NCI-H2196 (cell line): ENCODE data around the gene OSBPL2.

ENCODE experiments used
- DNase-seq: peaks from one replicate; lab custom pipeline; 2025; ENCODE audit not compliant: unreplicated experiment; lab: John Stamatoyannopoulos, UW

The OSBPL2 gene

DNA sequence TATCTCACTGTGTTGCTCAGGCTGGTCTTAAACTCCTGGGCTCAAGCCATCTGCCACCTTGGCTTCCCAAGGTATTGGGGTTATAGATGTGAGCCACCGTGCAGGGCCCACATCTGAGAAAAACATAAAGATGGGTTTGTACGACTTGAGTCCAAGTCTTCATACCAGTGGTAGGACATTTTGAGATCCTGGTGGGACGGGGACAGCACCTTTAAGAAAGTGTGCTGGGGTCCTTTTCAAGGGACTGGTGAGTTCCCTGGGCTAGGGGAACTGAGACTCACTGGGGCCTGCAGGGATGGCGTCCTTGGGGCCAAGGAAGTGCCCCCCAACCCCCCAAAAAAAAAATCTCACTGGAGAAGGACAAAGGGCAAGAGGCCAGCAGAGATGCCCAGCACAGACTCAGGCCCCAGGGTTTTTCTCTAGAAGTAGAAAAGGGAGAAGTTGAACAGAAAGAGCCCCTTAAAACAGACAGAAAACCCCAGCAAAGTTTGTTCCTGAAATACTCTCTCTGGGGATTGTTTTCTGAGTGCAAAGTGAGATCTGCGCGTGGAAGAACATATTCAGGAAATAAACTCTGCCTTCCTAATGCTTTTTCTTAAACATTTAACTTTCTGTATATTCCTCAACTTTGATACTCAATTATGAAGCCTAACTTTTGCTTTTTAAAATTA is 10.7 kb downstream of the OSBPL2 start:
- no peak for DNase-seq

- DNase-seq, result no peak
Observed at GRCh38 chr20:62252342-62252966, 14.1 kb downstream of the OSBPL2 start.

DNA sequence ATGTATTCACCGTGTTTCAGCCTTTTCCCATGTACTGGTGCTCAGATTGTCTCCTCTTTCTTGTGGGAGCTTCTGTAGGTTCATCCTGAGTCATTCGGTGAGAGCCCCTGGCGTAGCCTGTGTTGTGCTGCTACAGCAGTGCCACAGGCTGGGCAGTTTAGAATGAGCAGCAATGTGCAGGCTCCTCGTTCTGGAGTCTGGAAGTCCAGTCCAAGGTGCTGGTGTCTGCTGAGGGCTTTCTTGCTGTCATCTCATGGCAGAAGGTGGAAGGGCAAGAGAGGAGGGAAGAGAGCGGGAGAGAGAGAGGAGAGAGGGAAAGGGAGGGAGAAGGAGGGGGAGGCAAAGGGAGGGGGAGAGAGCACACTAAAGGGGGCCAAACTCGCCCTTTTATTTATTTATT is 15.1 kb downstream of the OSBPL2 start:
- DNase-seq, result no peak

DNA sequence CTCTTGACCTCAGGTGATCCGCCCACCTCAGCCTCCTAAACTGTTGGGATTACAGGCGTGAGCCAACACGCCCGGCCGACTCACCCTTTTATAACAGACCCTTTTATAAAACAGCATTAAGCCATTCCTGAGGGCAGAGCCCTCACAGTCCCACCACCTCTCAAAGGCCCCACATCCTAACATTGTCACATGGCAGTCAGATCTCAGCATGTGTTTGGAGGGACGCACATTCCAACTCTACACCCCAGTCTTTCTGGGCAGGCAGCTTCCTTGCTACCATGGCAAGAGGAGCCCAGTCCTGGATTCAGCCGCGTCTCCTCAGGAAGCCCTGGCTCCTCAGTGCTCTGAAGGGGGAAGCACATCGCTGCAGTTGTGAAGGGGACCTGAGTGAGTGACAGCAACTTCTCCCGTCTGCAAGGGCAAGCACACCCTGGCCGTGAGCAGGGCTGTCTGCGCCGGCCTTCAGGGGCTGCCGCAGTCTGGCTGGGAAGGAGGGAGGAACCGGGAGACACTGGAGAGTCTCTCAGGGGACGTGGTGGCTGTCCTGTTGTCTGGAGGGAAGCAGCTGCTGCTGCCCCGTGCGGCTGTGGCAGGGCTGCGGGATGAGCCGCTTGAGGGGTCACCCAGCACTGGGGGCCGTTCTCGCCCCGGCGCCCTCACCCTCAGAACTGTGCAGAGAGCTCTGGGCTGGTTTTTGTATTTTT is 15.9 kb downstream of the OSBPL2 start:
- DNase-seq, result no peak

DNA sequence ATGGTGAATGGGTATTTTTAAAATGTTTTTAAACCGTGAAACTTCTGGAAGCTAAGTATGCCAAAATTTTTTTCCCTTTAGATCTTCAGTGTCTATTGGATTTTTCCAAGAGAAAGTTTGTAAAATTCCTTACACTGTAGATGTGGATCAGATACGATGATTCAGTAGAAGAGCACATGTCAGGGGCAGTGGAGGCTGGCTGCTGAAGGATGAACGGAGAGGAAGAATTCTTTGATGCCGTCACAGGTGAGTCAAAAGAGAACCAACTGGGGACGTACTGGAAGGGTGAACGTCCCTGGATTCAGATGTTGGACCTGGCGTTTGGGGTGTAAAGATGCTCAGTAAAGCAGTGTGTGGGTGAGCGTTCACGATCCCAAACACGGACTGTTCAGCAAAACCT is 17.7 kb downstream of the OSBPL2 start:
- no peak for DNase-seq

DNA sequence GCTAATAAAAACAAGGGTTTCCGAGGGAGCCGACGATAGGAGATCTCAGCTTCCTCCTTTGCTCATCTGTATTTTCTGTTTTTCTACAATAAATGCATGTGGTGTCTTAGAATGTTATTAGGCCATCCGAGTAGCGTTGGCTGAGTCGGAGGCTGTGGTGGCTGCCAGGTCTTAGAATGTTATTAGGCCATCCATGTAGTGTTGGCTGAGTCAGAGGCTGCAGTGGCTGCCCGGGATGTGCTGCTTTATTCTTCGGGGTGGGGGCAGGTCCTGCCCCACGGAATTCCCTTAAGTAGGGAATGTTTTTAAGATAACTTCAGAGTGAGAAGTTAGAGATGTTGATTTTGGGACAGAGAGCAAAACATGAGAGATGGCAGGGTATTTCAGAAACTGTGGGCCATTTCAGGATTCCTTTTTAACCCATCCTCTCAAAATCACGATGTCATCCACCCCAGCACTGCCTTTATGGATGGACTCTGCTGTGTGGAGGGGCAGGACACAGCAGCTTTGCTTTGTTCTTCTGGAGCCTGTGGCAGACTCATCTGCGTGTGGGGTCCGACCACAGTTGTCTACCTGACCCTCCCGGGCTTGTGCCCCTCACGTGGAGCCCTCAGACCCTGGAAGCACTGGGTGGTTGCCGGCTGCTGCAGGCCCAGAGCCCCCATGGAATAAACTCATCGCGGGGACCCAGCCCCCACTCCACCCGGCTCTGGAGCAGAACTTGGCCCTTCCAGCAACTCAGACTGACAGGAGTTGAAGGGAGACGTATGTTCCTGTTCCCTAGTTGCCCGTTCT is 20.4 kb downstream of the OSBPL2 start:
- DNase-seq, result no peak

DNA sequence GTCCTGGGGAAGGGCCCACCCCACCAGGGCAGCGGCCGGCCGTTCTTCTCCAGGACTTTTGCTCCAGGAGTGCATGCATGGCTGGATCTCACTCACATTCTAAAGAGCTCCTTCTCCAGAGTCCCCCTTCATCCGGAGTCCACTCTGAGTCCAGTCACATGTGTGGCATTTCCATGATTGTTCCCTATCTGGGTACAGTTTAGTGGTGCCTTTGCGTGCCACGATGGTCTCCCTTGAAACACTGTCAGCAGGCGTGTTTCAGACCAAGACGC is 20.9 kb downstream of the OSBPL2 start:
- no peak for DNase-seq

- no peak for DNase-seq
Observed at GRCh38 chr20:62262064-62262463, 23.7 kb downstream of the OSBPL2 start.

DNA sequence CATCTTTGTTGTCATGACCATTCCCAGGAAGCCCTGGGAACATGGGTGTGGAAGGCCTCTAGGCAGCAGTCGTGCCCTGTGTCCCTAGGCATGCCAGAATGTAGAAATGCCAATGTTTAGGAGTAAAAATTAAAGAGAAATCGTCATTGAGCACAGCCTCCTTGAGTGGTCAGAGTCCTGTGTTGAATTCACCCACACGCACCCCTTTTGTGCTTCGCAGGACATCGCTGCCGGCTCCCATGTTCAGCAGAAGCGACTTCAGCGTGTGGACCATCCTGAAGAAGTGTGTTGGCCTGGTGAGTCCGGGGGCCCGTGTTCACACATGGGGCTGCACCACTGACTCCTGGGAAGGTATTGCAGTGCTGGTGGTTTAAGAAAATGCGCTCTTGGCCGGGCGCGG is 25.1 kb downstream of the OSBPL2 start:
- DNase-seq, result no peak

DNA sequence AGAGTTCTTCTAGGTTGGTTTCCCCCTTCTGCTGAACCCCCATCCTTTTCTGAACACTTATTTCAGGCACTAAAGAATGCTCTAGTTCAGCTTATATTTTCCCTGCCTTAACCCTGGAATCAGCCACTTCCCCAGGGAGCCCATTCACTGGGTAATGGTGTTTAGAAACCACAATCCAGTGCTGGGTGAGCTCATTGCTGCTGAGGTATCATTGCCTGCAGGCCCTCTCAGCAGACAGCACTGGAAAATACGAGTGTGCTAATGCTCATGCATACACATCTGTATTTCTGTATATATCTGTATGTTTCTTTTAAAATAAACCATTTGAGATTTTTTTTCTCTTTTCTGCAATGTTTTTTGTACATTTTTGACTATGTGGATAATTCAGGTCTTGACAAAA is 27.0 kb downstream of the OSBPL2 start:
- no peak for DNase-seq

GRCh38 chr20:62266340-62266739 is 28.0 kb downstream of the OSBPL2 start:
- DNase-seq, result no peak

DNA sequence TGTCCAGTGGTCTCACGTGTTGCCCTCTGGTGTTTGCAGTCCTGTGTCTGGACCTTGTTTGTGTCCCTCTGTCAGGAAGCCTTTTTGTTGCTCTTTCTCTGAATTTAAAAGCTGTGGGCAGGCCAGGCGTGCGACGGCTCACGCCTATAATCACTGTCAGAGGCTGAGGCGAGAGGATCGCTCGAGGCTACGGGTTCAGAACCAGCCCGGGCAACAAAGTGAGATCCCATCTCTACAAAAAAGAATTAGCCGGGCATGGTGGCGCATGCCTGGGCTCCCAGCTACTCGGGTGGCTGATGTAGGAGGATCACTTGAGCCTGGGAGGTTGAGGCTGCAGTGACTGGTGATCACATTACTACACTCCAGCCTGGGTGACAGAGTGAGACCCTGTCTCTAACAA is 28.5 kb downstream of the OSBPL2 start:
- no peak for DNase-seq

DNA sequence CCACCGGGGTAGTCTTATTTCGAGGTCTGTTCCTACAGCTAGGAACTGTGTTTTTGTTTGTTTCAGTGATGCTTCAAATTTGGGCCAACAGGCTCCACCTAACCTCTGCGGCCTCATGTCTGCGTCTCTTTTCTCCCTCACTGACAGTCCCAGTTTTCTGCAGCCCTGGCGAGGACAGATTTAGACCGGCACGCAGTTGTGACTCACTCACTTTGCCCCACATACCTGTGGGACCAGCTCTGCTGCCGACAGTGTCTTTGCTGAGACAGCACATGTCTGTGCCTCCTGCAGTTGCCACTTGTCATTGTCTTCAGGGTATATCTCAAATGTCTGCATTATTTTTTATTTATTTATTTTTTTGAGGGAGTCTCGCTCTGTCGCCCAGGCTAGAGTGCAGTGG is 29.2 kb downstream of the OSBPL2 start:
- no peak for DNase-seq

DNA sequence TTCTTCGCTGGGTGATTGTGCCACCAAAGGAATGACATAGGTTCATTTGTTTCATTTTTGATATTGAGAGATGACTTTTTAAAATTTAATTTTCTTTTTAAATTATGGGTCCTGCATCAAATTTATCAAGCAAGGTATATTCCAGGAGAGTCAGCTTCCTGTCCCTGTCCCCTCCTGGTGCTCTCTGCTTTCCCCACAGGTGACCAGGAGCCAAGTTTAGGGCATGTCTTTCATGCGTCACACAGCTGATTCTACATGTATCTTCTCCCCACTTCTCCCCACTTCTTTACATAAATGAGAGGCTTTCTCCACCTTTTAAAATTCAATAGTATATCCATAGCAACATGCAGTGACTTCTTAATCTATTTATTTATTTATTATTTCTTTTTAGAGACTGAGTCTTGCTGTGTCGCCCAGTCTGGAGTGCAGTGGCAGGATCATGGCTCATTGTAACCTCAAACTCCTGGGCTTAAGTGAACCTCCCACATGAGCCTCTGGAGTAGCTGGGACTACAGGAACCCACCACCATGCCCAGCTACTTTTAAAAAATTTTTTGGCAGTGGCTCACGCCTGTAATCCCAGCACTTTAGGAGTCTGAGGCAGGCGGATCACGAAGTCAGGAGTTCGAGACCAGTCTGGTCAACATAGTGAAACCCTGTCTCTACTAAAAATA is 30.0 kb downstream of the OSBPL2 start:
- DNase-seq, result no peak

DNA sequence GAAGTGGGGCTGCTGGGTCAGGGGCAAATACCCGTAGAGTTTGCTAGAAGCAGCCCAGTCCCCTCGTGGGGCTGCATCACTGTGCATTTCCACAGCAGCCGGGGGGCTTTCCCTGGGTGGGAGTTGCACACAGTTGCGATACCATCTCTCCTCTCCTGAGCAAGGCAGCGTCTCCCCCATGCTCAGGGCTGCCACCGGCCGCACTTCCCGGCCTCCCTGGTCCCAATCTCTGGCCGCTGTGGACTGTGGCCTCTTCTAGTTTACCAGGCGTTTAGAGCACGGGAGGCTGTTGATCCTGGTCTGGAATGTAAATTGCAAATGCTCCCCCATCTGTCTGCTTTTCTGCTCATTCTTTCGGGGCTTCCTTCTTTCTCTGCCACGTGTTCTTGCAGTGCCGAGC is 31.1 kb downstream of the OSBPL2 start:
- no peak for DNase-seq

GRCh38 chr20:62269871-62270270 is 31.6 kb downstream of the OSBPL2 start:
- no peak for DNase-seq

GRCh38 chr20:62272200-62272599 is 33.9 kb downstream of the OSBPL2 start:
- DNase-seq, result no peak

GRCh38 chr20:62273416-62273815 is 35.1 kb downstream of the OSBPL2 start:
- DNase-seq, result no peak

DNA sequence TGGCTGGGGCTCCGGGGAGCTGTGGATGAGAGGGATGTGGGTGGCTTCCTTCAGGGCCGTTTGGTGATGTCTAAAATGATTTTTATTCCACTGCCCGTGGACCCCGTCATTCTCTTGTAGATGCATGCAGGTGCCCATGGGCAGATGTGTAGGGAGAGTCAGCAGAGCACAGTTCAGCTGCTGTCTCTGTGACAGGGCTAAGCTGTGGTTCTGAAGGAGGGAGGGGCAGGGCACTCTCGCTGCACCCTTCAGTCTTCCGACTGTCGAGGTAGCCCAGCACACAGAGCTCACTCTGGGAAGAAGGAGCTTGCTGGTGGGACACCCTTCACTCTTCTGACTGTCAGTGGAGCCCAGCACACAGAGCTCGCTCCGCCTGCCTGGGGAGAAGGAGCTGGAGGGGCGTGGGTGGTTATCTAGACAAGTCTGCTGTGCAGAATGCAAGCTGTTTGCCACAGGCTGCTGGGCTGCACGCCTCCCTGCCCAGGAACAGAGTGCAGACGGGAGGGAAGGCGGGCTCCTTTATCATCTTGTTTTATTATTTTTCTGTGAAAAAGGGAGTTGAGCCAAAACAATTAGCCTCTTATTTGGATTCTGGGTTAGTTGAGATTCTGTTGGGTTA is 36.1 kb downstream of the OSBPL2 start:
- no peak for DNase-seq

DNA sequence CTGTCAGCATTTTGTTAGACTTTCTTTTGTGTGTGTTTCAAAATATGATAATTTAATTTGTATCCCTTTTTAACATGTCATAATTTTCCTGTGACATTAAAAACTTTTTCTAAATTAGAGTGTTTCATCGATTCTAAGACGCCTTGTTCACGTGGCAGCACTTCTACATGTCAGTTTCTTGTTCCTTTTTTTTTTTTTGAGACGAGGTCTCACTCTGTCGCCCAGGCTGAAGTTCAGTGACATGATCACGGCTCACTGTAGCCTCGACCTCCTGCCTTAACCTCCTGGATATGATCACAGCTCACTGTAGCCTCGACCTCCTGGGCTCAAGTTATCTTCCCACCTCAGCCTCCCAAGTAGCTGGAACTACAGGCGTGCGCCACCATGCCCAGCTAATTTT is 36.9 kb downstream of the OSBPL2 start:
- no peak for DNase-seq

DNA sequence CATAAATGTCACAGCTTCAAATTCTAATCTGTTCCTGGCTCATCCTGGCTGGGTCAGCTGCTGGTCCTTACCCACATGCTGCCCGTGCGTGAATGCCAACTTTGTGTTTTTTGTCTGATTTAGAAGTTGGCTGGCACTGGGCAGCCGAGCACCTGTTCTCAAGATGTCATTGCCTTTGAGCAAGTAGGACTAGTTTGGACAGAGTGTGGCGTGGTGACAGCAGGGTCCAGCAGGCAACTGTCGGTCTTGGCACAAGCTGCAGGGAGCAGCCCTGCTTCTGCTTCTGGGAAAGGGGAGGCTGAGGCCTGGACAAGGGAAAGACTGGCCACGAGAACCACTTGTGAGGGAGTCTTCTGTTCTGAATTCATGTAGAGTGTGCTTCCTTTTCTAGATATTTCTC is 38.1 kb downstream of the OSBPL2 start:
- no peak for DNase-seq
